ENCODE results near the gene ZNF438. TPM values are rescaled to one million over a fixed set of nuclear protein-coding genes. Genes with fewer than 3 reads are reported as not detected.

The ZNF438 gene
- total RNA-seq, 1 donor from 2014 or later, result 1.3 TPM

GRCh38 chr10:30940256-30940655 lies 91.4 kb downstream of the ZNF438 start:
- H3K27ac Mint-ChIP-seq, result no peak overlapping the region
- H3K36me3 Mint-ChIP-seq, result no peaks in the 10 kb centered on the region
- H3K27me3 Mint-ChIP-seq (ENCODE audit: insufficient read depth, low read depth), result peaks cover 5% of the 10 kb centered on the region
- H3K4me1 Mint-ChIP-seq, result peaks cover 3% of the 10 kb centered on the region
- no peak overlapping the region for H3K27ac ChIP-seq
- H3K4me1 ChIP-seq, result no peaks in the 10 kb centered on the region
- H3K9me3 Mint-ChIP-seq, result peaks cover 2% of the 10 kb centered on the region
- no peak overlapping the region for H2AFZ ChIP-seq (replicated peaks)
- H3K9ac ChIP-seq, result no peak overlapping the region
- no peak overlapping the region for H3K4me3 ChIP-seq
- H3K4me2 ChIP-seq, result no peak overlapping the region
- no peaks in the 10 kb centered on the region for H3K27me3 ChIP-seq
- H3K79me2 ChIP-seq (ENCODE audit: low read depth), result no peaks in the 10 kb centered on the region
- no peaks in the 10 kb centered on the region for H3F3A ChIP-seq (ENCODE audit: low read depth)
- H3K4me3 Mint-ChIP-seq, result no peak overlapping the region
- H3K9me3 ChIP-seq (ENCODE audit: low read depth), result no peaks in the 10 kb centered on the region
- no peak for TF ChIP-seq EZH2 (IDR thresholded peaks at IDR 0.05)
- no peak for TF ChIP-seq CTCF (IDR thresholded peaks at IDR 0.05)
- TF ChIP-seq EZH2phosphoT487 (IDR thresholded peaks at IDR 0.05), result no peak
- no peaks in the 10 kb centered on the region for H3K36me3 ChIP-seq
- DNase-seq (ENCODE audit: low spot score), result no peak
- no peaks in the 10 kb centered on the region for H4K20me1 ChIP-seq (ENCODE audit: low read depth)

- Histone ChIP-seq H3K9ac (no peak overlapping the region), H3K4me2 (no peak overlapping the region), H3K4me1 (no peaks in the 10 kb centered on the region), H4K20me1 (ENCODE audit: low read depth) (no peaks in the 10 kb centered on the region), H3F3A (ENCODE audit: low read depth) (no peaks in the 10 kb centered on the region), H3K36me3 (no peaks in the 10 kb centered on the region), H2AFZ (replicated peaks) (no peak overlapping the region), H3K4me3 (no peak overlapping the region), H3K27ac (no peak overlapping the region), H3K27me3 (no peaks in the 10 kb centered on the region), H3K9me3 (ENCODE audit: low read depth) (no peaks in the 10 kb centered on the region), H3K79me2 (ENCODE audit: low read depth) (no peaks in the 10 kb centered on the region)
- no peak for TF ChIP-seq EZH2 (IDR thresholded peaks at IDR 0.05)
- no peak for TF ChIP-seq EZH2phosphoT487 (IDR thresholded peaks at IDR 0.05)
- no peak for TF ChIP-seq CTCF (IDR thresholded peaks at IDR 0.05)
- Mint-ChIP-seq H3K36me3 (no peaks in the 10 kb centered on the region), H3K27me3 (ENCODE audit: insufficient read depth, low read depth) (peaks cover 5% of the 10 kb centered on the region), H3K27ac (no peak overlapping the region), H3K9me3 (peaks cover 2% of the 10 kb centered on the region), H3K4me1 (peaks cover 3% of the 10 kb centered on the region), H3K4me3 (no peak overlapping the region)
- no peak for DNase-seq (ENCODE audit: low spot score)
Observed at GRCh38 chr10:30939643-30940251, 91.9 kb downstream of the ZNF438 start.

DNA sequence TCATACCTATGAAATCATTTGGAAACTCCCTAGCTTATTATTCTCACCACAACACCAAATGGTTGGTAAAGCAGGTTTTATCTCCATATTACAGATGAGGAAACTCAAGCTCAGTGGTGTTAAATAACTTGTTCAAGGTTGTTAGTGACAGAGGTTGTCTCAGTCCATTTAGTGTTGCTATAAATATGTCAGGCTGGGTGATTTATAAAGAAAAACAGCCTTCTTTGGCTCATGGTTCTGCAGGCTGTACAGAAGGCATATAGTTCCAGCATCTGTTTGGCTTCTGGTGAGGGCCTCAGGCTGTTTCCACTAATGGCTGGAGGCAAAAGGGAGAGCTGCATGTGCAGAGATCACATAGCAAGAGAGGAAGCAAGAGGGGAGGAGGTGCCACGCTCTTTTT lies 96.6 kb downstream of the ZNF438 start:
- Histone ChIP-seq H3K36me3 (no peaks in the 10 kb centered on the region), H3K4me1 (no peaks in the 10 kb centered on the region), H4K20me1 (ENCODE audit: low read depth) (no peaks in the 10 kb centered on the region), H3K4me3 (no peak overlapping the region), H3K4me2 (no peak overlapping the region), H3K9me3 (ENCODE audit: low read depth) (no peaks in the 10 kb centered on the region), H3K9ac (no peak overlapping the region), H3F3A (ENCODE audit: low read depth) (no peaks in the 10 kb centered on the region), H3K27me3 (no peaks in the 10 kb centered on the region), H3K79me2 (ENCODE audit: low read depth) (no peaks in the 10 kb centered on the region), H3K27ac (no peak overlapping the region), H2AFZ (replicated peaks) (no peak overlapping the region)
- TF ChIP-seq CTCF (IDR thresholded peaks at IDR 0.05), result no peak
- TF ChIP-seq EZH2phosphoT487 (IDR thresholded peaks at IDR 0.05), result no peak
- no peak for TF ChIP-seq EZH2 (IDR thresholded peaks at IDR 0.05)
- H3K9me3 Mint-ChIP-seq, result peaks cover 7% of the 10 kb centered on the region
- H3K27me3 Mint-ChIP-seq (ENCODE audit: insufficient read depth, low read depth), result peaks cover 4% of the 10 kb centered on the region
- H3K4me1 Mint-ChIP-seq, result no peaks in the 10 kb centered on the region
- no peak overlapping the region for H3K4me3 Mint-ChIP-seq
- DNase-seq (ENCODE audit: low spot score), result no peak
- H3K27ac Mint-ChIP-seq, result no peak overlapping the region
- peaks cover 7% of the 10 kb centered on the region for H3K36me3 Mint-ChIP-seq

Data from neural progenitor cell (in vitro differentiated cells).